Neural progenitor cell (in vitro differentiated cells): ENCODE measurements around the gene PHRF1. TPM values are rescaled to one million over a fixed set of nuclear protein-coding genes. Genes with fewer than 3 reads are reported as not detected.

Experiments
- DNase-seq: peaks from one replicate; pipeline ENCODE4 v3.0.0-alpha.2; 2016; ENCODE audit warnings: low spot score
- H2AFZ ChIP-seq: fragments of 200-600 bp; sonication (generic); replicated peaks from 2 replicates; pipeline ENCODE4 v1.6.1; 2016; ENCODE audit warnings: antibody characterized with exemption
- H3F3A ChIP-seq: fragments of 200-600 bp; sonication (generic); 2 replicates; pipeline ENCODE4 v1.6.1; 2016; ENCODE audit warnings: antibody characterized with exemption, low read depth
- H3K27ac ChIP-seq: fragments of 200-600 bp; sonication (generic); 2 replicates; pipeline ENCODE4 v1.5.1; 2016; ENCODE audit warnings: mild to moderate bottlenecking
- H3K27me3 ChIP-seq: fragments of 200-600 bp; sonication (generic); 2 replicates; pipeline ENCODE4 v1.6.1; 2016; ENCODE audit warnings: mild to moderate bottlenecking, moderate library complexity
- H3K36me3 ChIP-seq: fragments of 200-600 bp; sonication (generic); 2 replicates; pipeline ENCODE4 v1.5.1; 2016
- H3K4me1 ChIP-seq: fragments of 200-600 bp; sonication (generic); 2 replicates; pipeline ENCODE4 v1.6.1; 2016; ENCODE audit warnings: mixed run types
- H3K4me2 ChIP-seq: fragments of 200-600 bp; sonication (generic); 2 replicates; pipeline ENCODE4 v1.6.1; 2016
- H3K4me3 ChIP-seq: fragments of 200-600 bp; sonication (generic); 2 replicates; pipeline ENCODE4 v1.5.1; 2016
- H3K79me2 ChIP-seq: fragments of 200-600 bp; sonication (generic); 2 replicates; pipeline ENCODE4 v1.6.1; 2016; ENCODE audit warnings: low read depth
- H3K9ac ChIP-seq: fragments of 200-600 bp; sonication (generic); 2 replicates; pipeline ENCODE4 v1.6.1; 2016
- H3K9me3 ChIP-seq: fragments of 200-600 bp; sonication (generic); 2 replicates; pipeline ENCODE4 v1.5.1; 2016; ENCODE audit warnings: low read depth
- H4K20me1 ChIP-seq: fragments of 200-600 bp; sonication (generic); 2 replicates; pipeline ENCODE4 v1.6.1; 2016; ENCODE audit warnings: low read depth
- H3K27ac Mint-ChIP-seq: 3 replicates; pipeline ENCODE4 v1.8.0; 2021; ENCODE audit warnings: mixed read lengths
- H3K27me3 Mint-ChIP-seq: 2 replicates; pipeline ENCODE4 v1.8.0; 2022; ENCODE audit warnings: low read depth, mild to moderate bottlenecking, inconsistent platforms, moderate library complexity, mixed read lengths; ENCODE audit not compliant: insufficient read depth
- H3K36me3 Mint-ChIP-seq: 3 replicates; pipeline ENCODE4 v1.8.0; 2021; ENCODE audit warnings: mixed read lengths
- H3K4me1 Mint-ChIP-seq: 3 replicates; pipeline ENCODE4 v1.8.0; 2021; ENCODE audit warnings: mixed read lengths
- H3K4me3 Mint-ChIP-seq: 3 replicates; pipeline ENCODE4 v1.8.0; 2021; ENCODE audit warnings: mild to moderate bottlenecking, moderate library complexity, mixed read lengths
- H3K9me3 Mint-ChIP-seq: 3 replicates; pipeline ENCODE4 v1.8.0; 2020; ENCODE audit warnings: mixed read lengths
- CTCF ChIP-seq: fragments of 200-600 bp; sonication (generic); IDR thresholded peaks from 2 replicates; pipeline ENCODE4 v1.5.1; 2017; ENCODE audit warnings: antibody characterized with exemption, mild to moderate bottlenecking
- EZH2 ChIP-seq: fragments of 200-600 bp; sonication (generic); IDR thresholded peaks from 2 replicates; pipeline ENCODE4 v1.6.1; 2017; ENCODE audit warnings: antibody characterized with exemption, mild to moderate bottlenecking, moderate library complexity
- EZH2phosphoT487 ChIP-seq: fragments of 200-600 bp; sonication (generic); IDR thresholded peaks from 2 replicates; pipeline ENCODE4 v1.6.1; 2017; ENCODE audit warnings: antibody characterized with exemption
- total RNA-seq: library from RNA; depleted of rRNA; stranded (reverse); fragments of >200 nt; gene quantifications from 2 replicates; pipeline ENCODE4 v1.2.3, GENCODE V29; 2015; ENCODE audit warnings: low replicate concordance

PHRF1 gene
- total RNA-seq, 1 donor from 2014 or later: 9.8 TPM

DNA sequence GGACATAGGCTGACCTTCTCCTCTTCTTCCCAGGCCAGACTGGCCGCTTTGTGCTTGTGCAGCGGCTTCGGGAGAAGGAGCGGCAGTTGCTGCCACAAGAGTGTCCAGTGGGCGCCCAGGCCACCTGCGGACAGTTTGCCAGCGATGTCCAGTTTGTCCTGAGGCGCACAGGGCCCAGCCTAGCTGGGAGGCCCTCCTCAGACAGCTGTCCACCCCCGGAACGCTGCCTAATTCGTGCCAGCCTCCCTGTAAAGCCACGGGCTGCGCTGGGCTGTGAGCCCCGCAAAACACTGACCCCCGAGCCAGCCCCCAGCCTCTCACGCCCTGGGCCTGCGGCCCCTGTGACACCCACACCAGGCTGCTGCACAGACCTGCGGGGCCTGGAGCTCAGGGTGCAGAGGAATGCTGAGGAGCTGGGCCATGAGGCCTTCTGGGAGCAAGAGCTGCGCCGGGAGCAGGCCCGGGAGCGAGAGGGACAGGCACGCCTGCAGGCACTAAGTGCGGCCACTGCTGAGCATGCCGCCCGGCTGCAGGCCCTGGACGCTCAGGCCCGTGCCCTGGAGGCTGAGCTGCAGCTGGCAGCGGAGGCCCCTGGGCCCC, 14.1 kb upstream of the PHRF1 start:
- no peaks in the 10 kb centered on the region for H3K9me3 ChIP-seq
- H3K9ac ChIP-seq: no peak overlapping the region
- H3F3A ChIP-seq: peaks cover 26% of the 10 kb centered on the region
- no peaks in the 10 kb centered on the region for H3K36me3 Mint-ChIP-seq
- H3K4me1 Mint-ChIP-seq: peaks cover 5% of the 10 kb centered on the region
- no peak for TF ChIP-seq CTCF
- TF ChIP-seq EZH2phosphoT487: no peak
- TF ChIP-seq EZH2: no peak
- H3K27ac Mint-ChIP-seq: no peak overlapping the region
- H3K79me2 ChIP-seq: peaks cover 13% of the 10 kb centered on the region
- H3K27ac ChIP-seq: no peak overlapping the region
- H3K36me3 ChIP-seq: no peaks in the 10 kb centered on the region
- H3K27me3 Mint-ChIP-seq: peaks cover 16% of the 10 kb centered on the region
- H3K4me3 Mint-ChIP-seq: peak overlapping the region; percentile 87
- H3K4me3 ChIP-seq: peak overlapping the region; percentile 100
- peaks cover 16% of the 10 kb centered on the region for H3K4me1 ChIP-seq
- H3K27me3 ChIP-seq: peaks cover 23% of the 10 kb centered on the region
- H3K4me2 ChIP-seq: peak overlapping the region; percentile 99
- peaks cover 2% of the 10 kb centered on the region for H3K9me3 Mint-ChIP-seq
- no peak for DNase-seq
- H2AFZ ChIP-seq: no peak overlapping the region
- peaks cover 46% of the 10 kb centered on the region for H4K20me1 ChIP-seq

DNA sequence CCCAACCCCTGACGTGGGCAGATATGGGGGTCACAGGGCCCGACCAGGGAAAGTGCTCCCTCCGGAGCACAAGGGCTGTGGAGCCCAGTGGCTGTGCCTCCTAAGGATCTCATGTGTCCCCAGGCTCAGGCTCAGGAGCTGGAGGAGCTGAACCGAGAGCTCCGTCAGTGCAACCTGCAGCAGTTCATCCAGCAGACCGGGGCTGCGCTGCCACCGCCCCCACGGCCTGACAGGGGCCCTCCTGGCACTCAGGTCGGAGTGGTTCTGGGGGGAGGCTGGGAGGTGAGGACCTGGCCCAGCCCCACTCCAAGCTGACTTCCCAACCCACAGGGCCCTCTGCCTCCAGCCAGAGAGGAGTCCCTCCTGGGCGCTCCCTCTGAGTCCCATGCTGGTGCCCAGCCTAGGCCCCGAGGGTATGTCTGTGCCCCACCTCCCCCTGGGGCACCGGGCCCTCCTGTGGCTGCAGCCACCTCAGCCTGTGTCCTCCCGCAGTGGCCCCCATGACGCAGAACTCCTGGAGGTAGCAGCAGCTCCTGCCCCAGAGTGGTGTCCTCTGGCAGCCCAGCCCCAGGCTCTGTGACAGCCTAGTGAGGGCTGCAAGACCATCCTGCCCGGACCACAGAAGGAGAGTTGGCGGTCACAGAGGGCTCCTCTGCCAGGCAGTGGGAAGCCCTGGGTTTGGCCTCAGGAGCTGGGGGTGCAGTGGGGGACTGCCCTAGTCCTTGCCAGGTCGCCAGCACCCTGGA, 13.0 kb upstream of the PHRF1 start:
- H3K36me3 Mint-ChIP-seq: no peaks in the 10 kb centered on the region
- H3K9me3 Mint-ChIP-seq: no peaks in the 10 kb centered on the region
- no peak for DNase-seq
- Histone ChIP-seq H3K4me1 (peaks cover 21% of the 10 kb centered on the region), H3K79me2 (peaks cover 18% of the 10 kb centered on the region), H3K27ac (no peak overlapping the region), H3K27me3 (peaks cover 12% of the 10 kb centered on the region), H3K4me2 (no peak overlapping the region), H3K9me3 (no peaks in the 10 kb centered on the region), H2AFZ (no peak overlapping the region), H3F3A (peaks cover 25% of the 10 kb centered on the region), H3K4me3 (no peak overlapping the region), H3K9ac (no peak overlapping the region), H3K36me3 (no peaks in the 10 kb centered on the region), H4K20me1 (peaks cover 54% of the 10 kb centered on the region)
- no peak overlapping the region for H3K27ac Mint-ChIP-seq
- no peak for TF ChIP-seq EZH2phosphoT487
- TF ChIP-seq CTCF: no peak
- no peak for TF ChIP-seq EZH2
- peaks cover 9% of the 10 kb centered on the region for H3K4me1 Mint-ChIP-seq
- peaks cover 16% of the 10 kb centered on the region for H3K27me3 Mint-ChIP-seq
- H3K4me3 Mint-ChIP-seq: peak overlapping the region; percentile 39

- Histone ChIP-seq H3K27me3 (peaks cover 5% of the 10 kb centered on the region), H3K9ac (no peak overlapping the region), H3K4me1 (peaks cover 23% of the 10 kb centered on the region), H3F3A (peaks cover 27% of the 10 kb centered on the region), H3K79me2 (peaks cover 18% of the 10 kb centered on the region), H3K4me2 (no peak overlapping the region), H3K36me3 (no peaks in the 10 kb centered on the region), H3K27ac (no peak overlapping the region), H4K20me1 (peaks cover 54% of the 10 kb centered on the region), H3K9me3 (no peaks in the 10 kb centered on the region), H2AFZ (no peak overlapping the region), H3K4me3 (no peak overlapping the region)
- DNase-seq: no peak
- Mint-ChIP-seq H3K36me3 (no peaks in the 10 kb centered on the region), H3K4me3 (peak overlapping the region; percentile 70), H3K4me1 (peaks cover 9% of the 10 kb centered on the region), H3K27me3 (peaks cover 16% of the 10 kb centered on the region), H3K27ac (no peak overlapping the region), H3K9me3 (no peaks in the 10 kb centered on the region)
- TF ChIP-seq EZH2: no peak
- no peak for TF ChIP-seq EZH2phosphoT487
- no peak for TF ChIP-seq CTCF
These were observed 12.3 kb upstream of the PHRF1 start for GRCh38 chr11:563812-564578.
